CD14-positive monocyte (primary cell): ENCODE results near the gene QSOX1. TPM values are rescaled to one million over a fixed set of nuclear protein-coding genes. Genes with fewer than 3 reads are reported as not detected.
A peak's percentile ranks its signal among the peaks of the same experiment; 100 is the strongest.

Source experiments
- DNase-seq, 3 donors: peaks; one replicate each; pipeline ENCODE4 v3.0.0-alpha.2; 2011 to 2022
- H2AFZ ChIP-seq: 2 replicates; pipeline ENCODE4 v1.6.0; 2012; ENCODE audit warnings: mild to moderate bottlenecking, low read depth, low read length, inconsistent platforms; ENCODE audit not compliant: insufficient read depth, poor library complexity, severe bottlenecking
- H3K27ac ChIP-seq, 2 donors: 1 replicate in 1 of 2; 2 replicates in 1 of 2; pipeline ENCODE4 v1.5.1; 2012 to 2013; ENCODE audit warnings: low read length in 2 of 2, control low read depth in 1 of 2, inconsistent platforms in 1 of 2, low read depth in 1 of 2, mild to moderate bottlenecking in 1 of 2
- H3K27me3 ChIP-seq, 2 donors: one replicate each; pipeline versions ENCODE4 v1.6.0 to v1.6.1; 2011 to 2013; ENCODE audit warnings: low read length in 2 of 2; ENCODE audit not compliant: control insufficient read depth in 2 of 2, insufficient read depth in 2 of 2
- H3K36me3 ChIP-seq, 2 donors: replicated peaks in 1 of 2; 1 replicate in 1 of 2; 2 replicates in 1 of 2; pipeline versions ENCODE4 v1.5.1 to v1.6.1; 2012 to 2013; ENCODE audit warnings: low read length in 2 of 2, control low read depth in 1 of 2, inconsistent platforms in 1 of 2, mild to moderate bottlenecking in 1 of 2; ENCODE audit not compliant: insufficient read depth in 2 of 2, control insufficient read depth in 1 of 2
- H3K4me1 ChIP-seq, 2 donors: 1 replicate in 1 of 2; 2 replicates in 1 of 2; pipeline versions ENCODE4 v1.5.1 to v1.6.1; 2012 to 2013; ENCODE audit warnings: low read length in 2 of 2, control low read depth in 1 of 2, inconsistent platforms in 1 of 2, mild to moderate bottlenecking in 1 of 2, moderate library complexity in 1 of 2; ENCODE audit not compliant: insufficient read depth in 2 of 2, control insufficient read depth in 1 of 2
- H3K4me2 ChIP-seq: replicated peaks from 2 replicates; pipeline ENCODE3; 2012; ENCODE audit warnings: low read length, moderate library complexity, mild to moderate bottlenecking; ENCODE audit not compliant: poor library complexity, severe bottlenecking; ENCODE audit errors: extremely low read depth
- H3K4me3 ChIP-seq, 3 experiments: fragments of 200-600 bp in 1 of 3; sonication (generic) in 1 of 3; replicated peaks in 1 of 3; 1 replicate in 2 of 3; 2 replicates in 1 of 3; pipeline ENCODE4 v1.5.1; 2011 to 2013; ENCODE audit warnings: low read length in 3 of 3, mild to moderate bottlenecking in 3 of 3, control low read depth in 2 of 3, low read depth in 2 of 3, inconsistent platforms in 1 of 3, moderate library complexity in 1 of 3
- H3K79me2 ChIP-seq: 2 replicates; pipeline ENCODE4 v1.6.0; 2012; ENCODE audit warnings: mild to moderate bottlenecking, control low read depth, inconsistent platforms, low read length, moderate library complexity; ENCODE audit not compliant: insufficient read depth
- H3K9ac ChIP-seq: 2 replicates; pipeline ENCODE4 v1.6.0; 2017; ENCODE audit warnings: low read length, mild to moderate bottlenecking; ENCODE audit not compliant: insufficient read depth, poor library complexity, severe bottlenecking
- H3K9me3 ChIP-seq, 2 donors: replicated peaks in 1 of 2; 1 replicate in 1 of 2; 2 replicates in 1 of 2; pipeline versions ENCODE4 v1.5.1 to v1.6.1; 2012 to 2013; ENCODE audit warnings: low read length in 2 of 2, control low read depth in 1 of 2; ENCODE audit not compliant: control insufficient read depth in 1 of 2, insufficient read depth in 1 of 2
- H4K20me1 ChIP-seq: 2 replicates; pipeline ENCODE4 v1.6.0; 2012; ENCODE audit warnings: mild to moderate bottlenecking, low read length, control low read depth, moderate library complexity; ENCODE audit not compliant: insufficient read depth
- H3K27ac Mint-ChIP-seq, 7 donors: one replicate each; pipeline ENCODE4 v1.8.0; 2020; ENCODE audit warnings: mild to moderate bottlenecking in 7 of 7, mixed read lengths in 7 of 7, moderate library complexity in 6 of 7, inconsistent platforms in 2 of 7
- H3K27me3 Mint-ChIP-seq, 3 donors: one replicate each; pipeline ENCODE4 v1.8.0; 2021 to 2022; ENCODE audit warnings: low read depth in 3 of 3, mild to moderate bottlenecking in 3 of 3, mixed read lengths in 3 of 3, moderate library complexity in 3 of 3, inconsistent platforms in 1 of 3
- H3K36me3 Mint-ChIP-seq, 2 donors: one replicate each; pipeline ENCODE4 v1.8.0; 2020; ENCODE audit warnings: mixed read lengths in 2 of 2, inconsistent platforms in 1 of 2, mild to moderate bottlenecking in 1 of 2
- H3K4me1 Mint-ChIP-seq: one replicate; pipeline ENCODE4 v1.8.0; 2020; ENCODE audit warnings: mild to moderate bottlenecking, mixed read lengths
- H3K4me3 Mint-ChIP-seq, 2 donors: one replicate each; pipeline ENCODE4 v1.8.0; 2020; ENCODE audit warnings: mild to moderate bottlenecking in 2 of 2, mixed read lengths in 2 of 2, moderate library complexity in 1 of 2
- H3K9me3 Mint-ChIP-seq, 7 donors: one replicate each; pipeline ENCODE4 v1.8.0; 2020 to 2022; ENCODE audit warnings: mixed read lengths in 7 of 7, mild to moderate bottlenecking in 6 of 7, moderate library complexity in 6 of 7, inconsistent platforms in 2 of 7
- CTCF ChIP-seq: fragments of 200-600 bp; IDR thresholded peaks from one replicate; pipeline ENCODE4 v1.8.0; 2022; ENCODE audit warnings: antibody characterized with exemption, mild to moderate bottlenecking
- WGBS: methylation state at CpG from one replicate; pipeline ENCODE4 v1.1.5; 2013; ENCODE audit warnings: missing lambda C conversion rate; ENCODE audit not compliant: insufficient coverage; 5-methylcytosine and 5-hydroxymethylcytosine counted together
- intact Hi-C, 2 donors: fragments of 100-400 bp; cut with micrococcal nuclease; formaldehyde crosslinking; loops; one replicate each; pipeline versions ENCODE4 v1.15.0 to v1.15.1; 2023
- polyA plus RNA-seq, 3 donors: library from polyadenylated mRNA; depleted of rRNA in 1 of 3; unstranded in 2 of 3; stranded (reverse) in 1 of 3; fragments of 300-500 nt in 2 of 3; fragments of >200 nt in 1 of 3; fragmentation: Illumina TruSeq in 2 of 3; gene quantifications; 1 replicate in 2 of 3; 2 replicates in 1 of 3; pipeline ENCODE4 v1.2.3, GENCODE V29; 2012 to 2021

Gene QSOX1
- polyA plus RNA-seq, 3 donors, result 34.5 to 86.5 (median 35.8) TPM

- Histone ChIP-seq H3K27me3 (no peaks in the 10 kb centered on the region), H2AFZ (no peak overlapping the region), H3K4me1 (no peaks in the 10 kb centered on the region), H3K9ac (no peak overlapping the region), H3K79me2 (no peaks in the 10 kb centered on the region), H3K36me3 (no peaks in the 10 kb centered on the region), H3K27ac (no peak overlapping the region), H4K20me1 (no peaks in the 10 kb centered on the region), H3K4me2 (no peak overlapping the region), H3K9me3 (peaks cover 0 to 2% of the 10 kb centered on the region in 2 donors), H3K4me3 (no peak overlapping the region)
- Mint-ChIP-seq H3K27me3 (peaks cover 1 to 14% (median 4%) of the 10 kb centered on the region in 3 donors), H3K27ac (peak overlapping the region in 1 of 7 donors; percentile 34), H3K4me3 (no peak overlapping the region), H3K36me3 (no peaks in the 10 kb centered on the region), H3K4me1 (peaks cover 2% of the 10 kb centered on the region), H3K9me3 (peaks cover 0 to 3% (median 2%) of the 10 kb centered on the region in 7 donors)
- intact Hi-C loops, result no loop called here
- no peak for TF ChIP-seq CTCF
- 57% methylated on average over 1 of the region's 7 CpGs for WGBS
- no peak for DNase-seq
Observed at GRCh38 chr1:180217006-180217405, 62.3 kb downstream of the QSOX1 start.

GRCh38 chr1:180218806-180219765, 64.4 kb downstream of the QSOX1 start:
- H3K27ac ChIP-seq, result no peak overlapping the region
- no peak overlapping the region for H3K4me3 ChIP-seq
- Mint-ChIP-seq H3K4me3 (no peak overlapping the region), H3K36me3 (no peaks in the 10 kb centered on the region), H3K27me3 (peaks cover 14 to 31% (median 19%) of the 10 kb centered on the region in 3 donors), H3K27ac (peak overlapping the region in 1 of 7 donors; percentile 41), H3K9me3 (peaks cover 0 to 3% (median 0%) of the 10 kb centered on the region in 7 donors), H3K4me1 (no peaks in the 10 kb centered on the region)
- no peak overlapping the region for H2AFZ ChIP-seq
- no peak for TF ChIP-seq CTCF
- WGBS, result 96% methylated on average over 12 of the region's 20 CpGs
- peaks cover 0 to 2% of the 10 kb centered on the region in 2 donors for H3K9me3 ChIP-seq
- H4K20me1 ChIP-seq, result no peaks in the 10 kb centered on the region
- H3K27me3 ChIP-seq, result peaks cover 6 to 12% of the 10 kb centered on the region in 2 donors
- no peak overlapping the region for H3K4me2 ChIP-seq
- no peak overlapping the region for H3K9ac ChIP-seq
- DNase-seq, result no peak
- H3K4me1 ChIP-seq, result no peaks in the 10 kb centered on the region
- H3K79me2 ChIP-seq, result no peaks in the 10 kb centered on the region
- intact Hi-C loops, result no loop called here
- no peaks in the 10 kb centered on the region for H3K36me3 ChIP-seq
